Measurements from ENCODE around the gene IRAK3. TPM values are rescaled to one million over a fixed set of nuclear protein-coding genes. Genes with fewer than 3 reads are reported as not detected.

Gene IRAK3
- total RNA-seq, 2 experiments from 2014 or later: 0.32 to 0.38 TPM

GRCh38 chr12:66272650-66273049 lies 83.6 kb downstream of the IRAK3 start:
- DNase-seq: no peak
- Mint-ChIP-seq H3K4me1 (ENCODE audit: low read depth) (peaks cover 13% of the 10 kb centered on the region), H3K27ac (no peak overlapping the region), H3K27me3 (ENCODE audit: low read depth) (no peaks in the 10 kb centered on the region), H3K9me3 (no peaks in the 10 kb centered on the region), H3K36me3 (ENCODE audit: low read depth) (no peaks in the 10 kb centered on the region), H3K4me3 (no peak overlapping the region)
- CTCF ChIA-PET: interaction anchor here (1.3 to 4.3 kb wide), 3 partner anchors 30 to 134 kb away, joined by 3 to 47 read pairs (median 5); partner anchors contain the start of gene HELB
- intact Hi-C loops (cut with micrococcal nuclease): no loop called here

DNA sequence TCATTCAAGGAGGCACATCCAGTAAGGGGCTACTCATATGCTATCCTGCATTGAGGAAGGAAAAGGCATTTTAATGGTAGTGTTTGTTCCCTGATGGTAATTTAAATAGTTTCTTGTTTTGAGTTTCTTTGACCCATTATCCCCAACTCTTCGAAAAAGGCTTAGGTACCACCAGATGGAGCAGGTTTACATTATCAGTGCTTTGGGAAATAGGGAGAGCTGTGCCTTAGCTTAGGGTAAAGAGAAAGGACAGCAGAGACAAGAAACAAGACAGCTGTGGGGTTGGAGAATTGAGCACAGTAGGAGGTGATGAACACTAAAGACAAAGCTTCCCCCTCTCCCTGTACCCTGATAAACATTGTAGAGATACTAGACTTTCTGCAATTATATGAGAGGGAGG lies 84.1 kb downstream of the IRAK3 start:
- H3K27ac Mint-ChIP-seq: no peak overlapping the region
- H3K4me1 Mint-ChIP-seq (ENCODE audit: low read depth): peaks cover 11% of the 10 kb centered on the region
- H3K4me3 Mint-ChIP-seq: no peak overlapping the region
- H3K9me3 Mint-ChIP-seq: no peaks in the 10 kb centered on the region
- CTCF ChIA-PET: interaction anchor here (1.5 to 4.3 kb wide), 2 partner anchors 122 to 134 kb away, joined by 3 to 47 read pairs; no protein-coding TSS in a partner anchor
- no peaks in the 10 kb centered on the region for H3K36me3 Mint-ChIP-seq (ENCODE audit: low read depth)
- no peaks in the 10 kb centered on the region for H3K27me3 Mint-ChIP-seq (ENCODE audit: low read depth)
- intact Hi-C loops (cut with micrococcal nuclease): no loop called here
- DNase-seq: no peak

- Mint-ChIP-seq H3K27ac (no peak overlapping the region), H3K36me3 (ENCODE audit: low read depth) (no peaks in the 10 kb centered on the region), H3K4me3 (no peak overlapping the region), H3K27me3 (ENCODE audit: low read depth) (no peaks in the 10 kb centered on the region), H3K9me3 (no peaks in the 10 kb centered on the region), H3K4me1 (ENCODE audit: low read depth) (peaks cover 22% of the 10 kb centered on the region)
- no peak for DNase-seq
- intact Hi-C loops (cut with micrococcal nuclease): loop anchor here (1.0 to 5.0 kb wide), 2 partner anchors 28 to 72 kb away; no protein-coding TSS in a partner anchor
- CTCF ChIA-PET: interaction anchor here (0.6 to 1.2 kb wide), 2 partner anchors 18 to 147 kb away, joined by 3 to 6 read pairs; no protein-coding TSS in a partner anchor
Observed at GRCh38 chr12:66275040-66275439, 86.0 kb downstream of the IRAK3 start.

GRCh38 chr12:66279123-66279712 lies 90.2 kb downstream of the IRAK3 start:
- Mint-ChIP-seq H3K4me3 (no peak overlapping the region), H3K4me1 (ENCODE audit: low read depth) (peaks cover 40% of the 10 kb centered on the region), H3K9me3 (peaks cover 11% of the 10 kb centered on the region), H3K27me3 (ENCODE audit: low read depth) (no peaks in the 10 kb centered on the region), H3K36me3 (ENCODE audit: low read depth) (peaks cover 3% of the 10 kb centered on the region), H3K27ac (no peak overlapping the region)
- CTCF ChIA-PET: interaction anchor here (0.8 to 1.9 kb wide), 9 partner anchors 9 to 397 kb away, joined by 3 to 9 read pairs (median 5); partner anchors contain the start of gene HELB
- intact Hi-C loops (cut with micrococcal nuclease): loop anchor here (1.0 to 5.0 kb wide), 2 partner anchors 68 to 130 kb away; no protein-coding TSS in a partner anchor
- DNase-seq: peak; percentile 62

DNA sequence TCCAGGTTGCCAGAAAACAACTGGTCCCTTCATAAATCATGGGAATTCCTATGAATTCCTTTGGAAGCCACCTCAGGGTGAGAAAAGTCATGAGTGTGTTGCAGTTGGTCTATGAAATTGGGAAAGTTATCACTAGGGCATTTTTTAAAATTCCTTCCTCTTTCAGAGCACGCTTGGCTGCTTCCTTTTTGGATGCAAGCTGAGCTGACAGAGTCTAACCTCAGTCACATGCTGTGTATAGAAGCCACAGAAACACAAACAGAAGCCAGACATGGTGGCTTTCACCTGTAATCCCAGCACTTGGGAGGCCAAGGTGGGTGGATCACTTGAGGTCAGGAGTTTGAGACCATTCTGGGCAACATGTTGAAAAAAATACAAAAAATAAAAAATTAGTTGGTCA lies 91.5 kb downstream of the IRAK3 start:
- H3K36me3 Mint-ChIP-seq (ENCODE audit: low read depth): peaks cover 3% of the 10 kb centered on the region
- intact Hi-C loops (cut with micrococcal nuclease): no loop called here
- peaks cover 43% of the 10 kb centered on the region for H3K4me1 Mint-ChIP-seq (ENCODE audit: low read depth)
- no peak for DNase-seq
- H3K9me3 Mint-ChIP-seq: peaks cover 11% of the 10 kb centered on the region
- CTCF ChIA-PET: interaction anchor here (0.6 kb wide), 1 partner anchor 69 kb away, joined by 4 read pairs; no protein-coding TSS in a partner anchor
- H3K27me3 Mint-ChIP-seq (ENCODE audit: low read depth): no peaks in the 10 kb centered on the region
- H3K4me3 Mint-ChIP-seq: no peak overlapping the region
- H3K27ac Mint-ChIP-seq: no peak overlapping the region

DNA sequence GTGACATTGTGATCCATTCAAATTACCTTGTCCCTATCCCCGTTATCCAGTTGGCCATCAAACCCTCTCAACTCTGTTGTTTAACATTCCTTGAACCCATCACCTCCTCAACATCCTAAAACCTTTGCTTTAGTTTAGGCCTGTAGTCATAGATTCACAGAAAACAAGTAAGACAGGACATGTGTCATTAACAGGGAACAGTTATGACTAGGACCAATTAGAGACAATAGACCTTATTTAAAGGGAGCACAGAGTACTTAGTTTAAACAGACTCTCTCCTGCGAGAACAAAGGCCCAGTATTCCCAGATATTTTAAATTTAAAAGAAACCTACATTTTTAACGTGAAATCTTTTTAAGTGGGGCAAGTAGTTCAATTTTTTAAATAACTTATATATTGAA lies 93.2 kb downstream of the IRAK3 start:
- Mint-ChIP-seq H3K4me3 (no peak overlapping the region), H3K27ac (no peak overlapping the region), H3K27me3 (ENCODE audit: low read depth) (no peaks in the 10 kb centered on the region), H3K9me3 (peaks cover 11% of the 10 kb centered on the region), H3K36me3 (ENCODE audit: low read depth) (peaks cover 3% of the 10 kb centered on the region), H3K4me1 (ENCODE audit: low read depth) (peaks cover 46% of the 10 kb centered on the region)
- CTCF ChIA-PET: interaction anchor here (0.7 to 1.3 kb wide), 2 partner anchors 11 to 126 kb away, joined by 3 to 5 read pairs; no protein-coding TSS in a partner anchor
- no peak for DNase-seq
- intact Hi-C loops (cut with micrococcal nuclease): no loop called here

DNA sequence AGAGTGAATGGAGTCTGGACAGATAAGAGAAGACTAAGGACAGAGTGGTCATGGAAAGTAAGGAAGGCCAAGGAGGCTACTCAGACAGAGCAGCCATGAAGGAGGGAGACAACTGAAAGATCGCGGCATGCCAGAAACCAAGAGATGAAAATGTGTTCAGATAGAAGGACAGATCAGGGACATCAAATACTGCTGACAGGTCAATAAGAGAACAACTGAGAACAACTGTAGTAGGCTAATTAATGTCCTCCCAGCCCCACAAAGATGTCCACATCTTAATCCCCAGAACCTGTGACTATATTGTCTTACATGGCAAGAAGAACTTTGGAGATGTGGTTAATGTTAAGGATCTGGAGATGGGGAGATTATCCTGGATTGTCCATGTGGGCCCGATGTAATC lies 98.3 kb downstream of the IRAK3 start:
- Mint-ChIP-seq H3K4me3 (no peak overlapping the region), H3K27ac (peak overlapping the region; percentile 74), H3K9me3 (no peaks in the 10 kb centered on the region), H3K36me3 (ENCODE audit: low read depth) (peaks cover 3% of the 10 kb centered on the region), H3K27me3 (ENCODE audit: low read depth) (no peaks in the 10 kb centered on the region), H3K4me1 (ENCODE audit: low read depth) (peaks cover 76% of the 10 kb centered on the region)
- intact Hi-C loops (cut with micrococcal nuclease): no loop called here
- DNase-seq: no peak
- CTCF ChIA-PET: no interaction called here

- peaks cover 77% of the 10 kb centered on the region for H3K4me1 Mint-ChIP-seq (ENCODE audit: low read depth)
- peak overlapping the region; percentile 74 for H3K27ac Mint-ChIP-seq
- peak overlapping the region; percentile 40 for H3K4me3 Mint-ChIP-seq
- DNase-seq: peak; percentile 67
- CTCF ChIA-PET: interaction anchor here (0.8 kb wide), 1 partner anchor 10 kb away, joined by 3 read pairs; no protein-coding TSS in a partner anchor
- H3K36me3 Mint-ChIP-seq (ENCODE audit: low read depth): peaks cover 3% of the 10 kb centered on the region
- H3K9me3 Mint-ChIP-seq: peaks cover 3% of the 10 kb centered on the region
- no peaks in the 10 kb centered on the region for H3K27me3 Mint-ChIP-seq (ENCODE audit: low read depth)
- intact Hi-C loops (cut with micrococcal nuclease): loop anchor here (1.0 kb wide), 2 partner anchors 14 to 119 kb away; partner anchors contain the start of genes HELB and TMBIM4
Observed at GRCh38 chr12:66288121-66288520, 99.1 kb downstream of the IRAK3 start.

- Mint-ChIP-seq H3K36me3 (ENCODE audit: low read depth) (peaks cover 3% of the 10 kb centered on the region), H3K4me3 (no peak overlapping the region), H3K9me3 (peaks cover 3% of the 10 kb centered on the region), H3K4me1 (ENCODE audit: low read depth) (peaks cover 66% of the 10 kb centered on the region), H3K27me3 (ENCODE audit: low read depth) (no peaks in the 10 kb centered on the region), H3K27ac (peak overlapping the region; percentile 74)
- intact Hi-C loops (cut with micrococcal nuclease): no loop called here
- CTCF ChIA-PET: interaction anchor here (1.0 to 1.5 kb wide), 2 partner anchors 13 to 19 kb away, joined by 4 to 5 read pairs; partner anchors contain the start of gene HELB
- DNase-seq: no peak
Observed at GRCh38 chr12:66289485-66289884, 100.5 kb downstream of the IRAK3 start.

DNA sequence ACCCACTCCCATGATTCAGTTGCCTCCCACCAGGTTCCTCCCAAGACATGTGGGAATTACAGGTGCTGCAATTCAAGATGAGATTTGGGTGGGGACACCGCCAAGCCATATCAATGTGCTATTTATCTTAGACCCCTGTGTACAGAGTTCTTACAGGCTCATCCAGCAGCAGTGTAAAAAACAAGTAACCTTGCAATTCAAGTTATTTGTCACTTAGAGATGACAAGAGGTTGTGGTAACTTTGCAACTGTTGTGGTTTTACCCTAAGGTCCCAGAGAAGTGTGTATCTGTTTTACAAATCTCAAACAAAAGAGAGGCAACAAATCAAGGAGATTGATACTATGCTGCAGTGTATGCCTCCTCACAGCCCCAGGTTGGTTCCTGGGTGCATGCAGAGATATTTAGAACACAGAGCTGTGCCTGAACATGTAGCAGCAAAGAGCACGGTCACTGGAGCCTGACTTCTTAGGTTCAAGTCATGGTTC lies 101.7 kb downstream of the IRAK3 start:
- peak overlapping the region; percentile 75 for H3K27ac Mint-ChIP-seq
- peaks cover 3% of the 10 kb centered on the region for H3K9me3 Mint-ChIP-seq
- H3K4me1 Mint-ChIP-seq (ENCODE audit: low read depth): peaks cover 66% of the 10 kb centered on the region
- no peaks in the 10 kb centered on the region for H3K27me3 Mint-ChIP-seq (ENCODE audit: low read depth)
- intact Hi-C loops (cut with micrococcal nuclease): no loop called here
- CTCF ChIA-PET: interaction anchor here (1.5 kb wide), 1 partner anchor 12 kb away, joined by 5 read pairs; the partner anchor contains the start of gene HELB
- H3K36me3 Mint-ChIP-seq (ENCODE audit: low read depth): peaks cover 3% of the 10 kb centered on the region
- DNase-seq: peak; percentile 18
- H3K4me3 Mint-ChIP-seq: no peak overlapping the region

- Mint-ChIP-seq H3K27me3 (ENCODE audit: low read depth) (no peaks in the 10 kb centered on the region), H3K4me3 (no peak overlapping the region), H3K36me3 (ENCODE audit: low read depth) (no peaks in the 10 kb centered on the region), H3K9me3 (peaks cover 3% of the 10 kb centered on the region), H3K27ac (no peak overlapping the region), H3K4me1 (ENCODE audit: low read depth) (peaks cover 41% of the 10 kb centered on the region)
- intact Hi-C loops (cut with micrococcal nuclease): no loop called here
- CTCF ChIA-PET: no interaction called here
- no peak for DNase-seq
Observed at GRCh38 chr12:66296176-66296683, 107.2 kb downstream of the IRAK3 start.

GRCh38 chr12:66297080-66297479 lies 108.1 kb downstream of the IRAK3 start:
- Mint-ChIP-seq H3K36me3 (ENCODE audit: low read depth) (no peaks in the 10 kb centered on the region), H3K27ac (no peak overlapping the region)

More at GRCh38 chr12:66297080-66297479, 108.1 kb downstream of the IRAK3 start:
- Mint-ChIP-seq H3K4me3 (no peak overlapping the region), H3K4me1 (ENCODE audit: low read depth) (peaks cover 35% of the 10 kb centered on the region), H3K9me3 (peaks cover 3% of the 10 kb centered on the region), H3K27me3 (ENCODE audit: low read depth) (no peaks in the 10 kb centered on the region)
- intact Hi-C loops (cut with micrococcal nuclease): no loop called here
- no peak for DNase-seq
- CTCF ChIA-PET: no interaction called here

Measured in activated naive CD4-positive, alpha-beta T cell treated with anti-CD3 and anti-CD28 coated beads for 36 hours (primary cell).